ENCODE results near the gene TANK. TPM values are rescaled to one million over a fixed set of nuclear protein-coding genes. Genes with fewer than 3 reads are reported as not detected.
A peak's percentile ranks its signal among the peaks of the same experiment; 100 is the strongest.

Gene TANK
- polyA plus RNA-seq, 3 donors: 72.7 to 91.7 (median 73.5) TPM

DNA sequence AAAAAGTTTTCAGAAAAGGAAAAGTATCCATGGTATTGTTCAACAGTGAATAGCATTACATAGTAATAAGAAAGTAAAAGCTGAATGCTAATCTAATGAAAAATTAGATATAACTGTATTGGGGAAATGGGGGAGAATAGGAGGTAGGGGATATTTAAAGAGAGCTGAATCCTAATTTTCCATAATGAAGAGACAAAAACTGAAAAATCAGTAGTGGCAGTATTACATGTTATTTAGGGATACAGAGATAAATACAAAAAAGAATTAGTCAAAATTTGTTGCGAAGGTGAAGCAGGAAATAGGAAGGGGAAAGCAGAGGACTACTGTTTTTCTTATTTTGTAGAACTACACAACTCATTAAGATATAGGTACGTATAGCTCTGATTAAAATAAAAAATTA lies 9.1 kb downstream of the TANK start:
- H3K9me3 ChIP-seq (replicated peaks in 1 of 2; ENCODE audit: control insufficient read depth in 1 of 2, insufficient read depth in 1 of 2, low read length in 2 of 2): no peaks in the 10 kb centered on the region
- H3K27ac Mint-ChIP-seq: peak overlapping the region; percentile 41 to 90 (median 77)
- H3K9ac ChIP-seq (ENCODE audit: insufficient read depth, low read length, poor library complexity, severe bottlenecking): no peak overlapping the region
- peaks cover 44% of the 10 kb centered on the region for H4K20me1 ChIP-seq (ENCODE audit: insufficient read depth, low read length)
- no CpG with 5 or more reads among the region's 2 CpGs for WGBS (ENCODE audit: insufficient coverage)
- no peak for DNase-seq
- peak overlapping the region in 1 of 2 donors; percentile 72 for H3K27ac ChIP-seq (ENCODE audit: low read depth in 1 of 2, low read length in 2 of 2)
- H3K79me2 ChIP-seq (ENCODE audit: insufficient read depth, low read length): peaks cover 90% of the 10 kb centered on the region
- peaks cover 0 to 3% (median 0%) of the 10 kb centered on the region in 7 donors for H3K9me3 Mint-ChIP-seq
- no peak for TF ChIP-seq CTCF (IDR thresholded peaks at IDR 0.05)
- H3K4me3 Mint-ChIP-seq: peak overlapping the region in 1 of 2 donors; percentile 78
- H3K36me3 ChIP-seq (replicated peaks in 1 of 2; ENCODE audit: control insufficient read depth in 1 of 2, insufficient read depth in 2 of 2, low read length in 2 of 2): peaks cover 3 to 13% of the 10 kb centered on the region in 2 donors
- peaks cover 32 to 39% of the 10 kb centered on the region in 2 donors for H3K36me3 Mint-ChIP-seq
- no peaks in the 10 kb centered on the region for H3K27me3 ChIP-seq (ENCODE audit: control insufficient read depth in 2 of 2, insufficient read depth in 2 of 2, low read length in 2 of 2)
- H3K27me3 Mint-ChIP-seq (ENCODE audit: low read depth in 3 of 3): no peaks in the 10 kb centered on the region
- H3K4me1 Mint-ChIP-seq: peaks cover 88% of the 10 kb centered on the region
- peaks cover 88 to 98% of the 10 kb centered on the region in 2 donors for H3K4me1 ChIP-seq (ENCODE audit: control insufficient read depth in 1 of 2, insufficient read depth in 2 of 2, low read length in 2 of 2)
- intact Hi-C loops (cut with micrococcal nuclease): no loop called here
- peak overlapping the region; percentile 63 for H3K4me2 ChIP-seq (replicated peaks; ENCODE audit: extremely low read depth, low read length, poor library complexity, severe bottlenecking)
- peak overlapping the region in 1 of 3 experiments; percentile 35 for H3K4me3 ChIP-seq (replicated peaks in 1 of 3; ENCODE audit: low read depth in 2 of 3, low read length in 3 of 3)
- no peak overlapping the region for H2AFZ ChIP-seq (ENCODE audit: insufficient read depth, low read depth, low read length, poor library complexity, severe bottlenecking)

- no CpG with 5 or more reads among the region's 6 CpGs for WGBS (ENCODE audit: insufficient coverage)
- H3K27ac ChIP-seq (ENCODE audit: low read depth in 1 of 2, low read length in 2 of 2): peak overlapping the region in 1 of 2 donors; percentile 72
- H3K9ac ChIP-seq (ENCODE audit: insufficient read depth, low read length, poor library complexity, severe bottlenecking): no peak overlapping the region
- no peaks in the 10 kb centered on the region for H3K27me3 ChIP-seq (ENCODE audit: control insufficient read depth in 2 of 2, insufficient read depth in 2 of 2, low read length in 2 of 2)
- H3K79me2 ChIP-seq (ENCODE audit: insufficient read depth, low read length): peaks cover 93% of the 10 kb centered on the region
- H3K4me2 ChIP-seq (replicated peaks; ENCODE audit: extremely low read depth, low read length, poor library complexity, severe bottlenecking): peak overlapping the region; percentile 63
- no peak for DNase-seq
- no peaks in the 10 kb centered on the region for H3K9me3 ChIP-seq (replicated peaks in 1 of 2; ENCODE audit: control insufficient read depth in 1 of 2, insufficient read depth in 1 of 2, low read length in 2 of 2)
- peaks cover 32 to 41% of the 10 kb centered on the region in 2 donors for H3K36me3 Mint-ChIP-seq
- H4K20me1 ChIP-seq (ENCODE audit: insufficient read depth, low read length): peaks cover 54% of the 10 kb centered on the region
- H3K9me3 Mint-ChIP-seq: peaks cover 0 to 3% (median 0%) of the 10 kb centered on the region in 7 donors
- H3K36me3 ChIP-seq (replicated peaks in 1 of 2; ENCODE audit: control insufficient read depth in 1 of 2, insufficient read depth in 2 of 2, low read length in 2 of 2): peaks cover 3 to 19% of the 10 kb centered on the region in 2 donors
- no peak overlapping the region for H2AFZ ChIP-seq (ENCODE audit: insufficient read depth, low read depth, low read length, poor library complexity, severe bottlenecking)
- peak overlapping the region in 1 of 2 donors; percentile 78 for H3K4me3 Mint-ChIP-seq
- intact Hi-C loops (cut with micrococcal nuclease): no loop called here
- no peak for TF ChIP-seq CTCF (IDR thresholded peaks at IDR 0.05)
- H3K4me3 ChIP-seq (replicated peaks in 1 of 3; ENCODE audit: low read depth in 2 of 3, low read length in 3 of 3): peak overlapping the region in 1 of 3 experiments; percentile 56
- no peaks in the 10 kb centered on the region for H3K27me3 Mint-ChIP-seq (ENCODE audit: low read depth in 3 of 3)
- peaks cover 89% of the 10 kb centered on the region for H3K4me1 Mint-ChIP-seq
- peak overlapping the region; percentile 83 to 90 (median 90) for H3K27ac Mint-ChIP-seq
- peaks cover 84 to 97% of the 10 kb centered on the region in 2 donors for H3K4me1 ChIP-seq (ENCODE audit: control insufficient read depth in 1 of 2, insufficient read depth in 2 of 2, low read length in 2 of 2)
Measured at GRCh38 chr2:161170377-161170776, 10.1 kb downstream of the TANK start.

Data from CD14-positive monocyte (primary cell).